Suprapubic skin (tissue), 4 donors: Measurements from ENCODE around the gene HSP90AB1.

Experiments
- EP300 ChIP-seq: sonication (generic); formaldehyde crosslinking; IDR thresholded peaks from one replicate; pipeline ENCODE4 v1.6.1; 2017; ENCODE audit warnings: antibody characterized with exemption
- POLR2A ChIP-seq, 2 donors: fragments of 450-650 bp; IDR thresholded peaks; one replicate each; pipeline ENCODE4 v1.6.1; 2017; ENCODE audit warnings: antibody characterized with exemption in 2 of 2, mild to moderate bottlenecking in 2 of 2, moderate library complexity in 2 of 2
- POLR2AphosphoS5 ChIP-seq, 3 donors: sonication (generic); formaldehyde crosslinking; IDR thresholded peaks; one replicate each; pipeline ENCODE4 v1.6.1; 2017; ENCODE audit warnings: antibody characterized with exemption in 3 of 3
- TF ChIP-seq, protein P1 (sequence below), 2 donors: fragments of 200-600 bp in 1 of 2; fragments of 450-650 bp in 1 of 2; sonication (generic) in 1 of 2; IDR thresholded peaks; one replicate each; pipeline ENCODE4 v1.5.1; 2016 to 2019; ENCODE audit warnings: antibody characterized with exemption in 2 of 2, mild to moderate bottlenecking in 1 of 2, moderate library complexity in 1 of 2

DNA sequence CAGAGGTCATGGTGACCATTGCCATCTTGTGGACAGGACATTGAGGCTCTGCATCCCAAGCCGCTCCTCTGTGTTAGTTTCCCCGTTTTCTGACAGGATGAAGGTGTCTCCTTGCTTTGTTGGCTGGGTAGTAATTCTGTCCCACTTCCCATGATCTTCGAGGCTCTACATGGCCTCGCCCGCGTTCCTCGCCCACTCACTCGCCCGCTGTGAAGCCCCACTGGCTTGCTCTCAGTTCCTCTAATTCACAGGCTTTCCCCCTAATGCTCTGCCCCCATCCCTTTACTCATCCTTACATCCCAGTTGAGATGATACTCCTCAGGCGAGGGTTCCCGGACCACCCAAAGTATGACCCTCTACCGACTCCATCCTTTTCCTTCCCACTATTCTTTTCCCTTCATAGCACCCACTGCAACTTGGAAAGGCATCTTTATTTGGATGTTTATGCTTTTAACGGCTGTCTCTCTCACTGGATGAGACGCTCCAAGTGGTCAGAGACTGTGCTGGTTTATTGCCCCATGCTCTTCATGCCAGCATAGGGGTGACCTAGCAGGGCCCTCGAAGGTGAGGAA lies 10.9 kb downstream of the HSP90AB1 start:
- TF ChIP-seq, protein P1, sequence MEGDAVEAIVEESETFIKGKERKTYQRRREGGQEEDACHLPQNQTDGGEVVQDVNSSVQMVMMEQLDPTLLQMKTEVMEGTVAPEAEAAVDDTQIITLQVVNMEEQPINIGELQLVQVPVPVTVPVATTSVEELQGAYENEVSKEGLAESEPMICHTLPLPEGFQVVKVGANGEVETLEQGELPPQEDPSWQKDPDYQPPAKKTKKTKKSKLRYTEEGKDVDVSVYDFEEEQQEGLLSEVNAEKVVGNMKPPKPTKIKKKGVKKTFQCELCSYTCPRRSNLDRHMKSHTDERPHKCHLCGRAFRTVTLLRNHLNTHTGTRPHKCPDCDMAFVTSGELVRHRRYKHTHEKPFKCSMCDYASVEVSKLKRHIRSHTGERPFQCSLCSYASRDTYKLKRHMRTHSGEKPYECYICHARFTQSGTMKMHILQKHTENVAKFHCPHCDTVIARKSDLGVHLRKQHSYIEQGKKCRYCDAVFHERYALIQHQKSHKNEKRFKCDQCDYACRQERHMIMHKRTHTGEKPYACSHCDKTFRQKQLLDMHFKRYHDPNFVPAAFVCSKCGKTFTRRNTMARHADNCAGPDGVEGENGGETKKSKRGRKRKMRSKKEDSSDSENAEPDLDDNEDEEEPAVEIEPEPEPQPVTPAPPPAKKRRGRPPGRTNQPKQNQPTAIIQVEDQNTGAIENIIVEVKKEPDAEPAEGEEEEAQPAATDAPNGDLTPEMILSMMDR (IDR thresholded peaks at IDR 0.05): no peak
- no peak for TF ChIP-seq EP300
- no peak for TF ChIP-seq POLR2A (IDR thresholded peaks at IDR 0.05)
- TF ChIP-seq POLR2AphosphoS5 (IDR thresholded peaks at IDR 0.05): no peak
